Measurements from ENCODE around the gene ZSCAN12. TPM values are rescaled to one million over a fixed set of nuclear protein-coding genes. Genes with fewer than 3 reads are reported as not detected.
A peak's percentile ranks its signal among the peaks of the same experiment; 100 is the strongest.

ZSCAN12 gene
- total RNA-seq, 1 donor from 2014 or later: 16.7 TPM

GRCh38 chr6:28383235-28384142 lies 16.1 kb downstream of the ZSCAN12 start:
- peaks cover 5% of the 10 kb centered on the region for H3K36me3 Mint-ChIP-seq (ENCODE audit: unreplicated experiment)

GRCh38 chr6:28380381-28380780 lies 19.2 kb downstream of the ZSCAN12 start:
- H3K4me3 Mint-ChIP-seq (ENCODE audit: unreplicated experiment): no peak overlapping the region
- H3K36me3 Mint-ChIP-seq (ENCODE audit: unreplicated experiment): peaks cover 5% of the 10 kb centered on the region
- no peak for TF ChIP-seq CTCF (IDR thresholded peaks at IDR 0.05; ENCODE audit: partially characterized antibody, unreplicated experiment)
- no peak for DNase-seq
- H3K9me3 Mint-ChIP-seq (ENCODE audit: unreplicated experiment): peaks cover 2% of the 10 kb centered on the region
- H3K4me1 Mint-ChIP-seq (ENCODE audit: low read depth, unreplicated experiment): peaks cover 16% of the 10 kb centered on the region
- peaks cover 2% of the 10 kb centered on the region for H3K27me3 Mint-ChIP-seq (ENCODE audit: unreplicated experiment)
- no peak overlapping the region for H3K27ac Mint-ChIP-seq (ENCODE audit: unreplicated experiment)

More at GRCh38 chr6:28383235-28384142, 16.1 kb downstream of the ZSCAN12 start:
- Mint-ChIP-seq H3K27me3 (ENCODE audit: unreplicated experiment) (no peaks in the 10 kb centered on the region), H3K9me3 (ENCODE audit: unreplicated experiment) (peaks cover 2% of the 10 kb centered on the region), H3K4me1 (ENCODE audit: low read depth, unreplicated experiment) (peaks cover 16% of the 10 kb centered on the region), H3K27ac (ENCODE audit: unreplicated experiment) (peak overlapping the region; percentile 97), H3K4me3 (ENCODE audit: unreplicated experiment) (peak overlapping the region; percentile 97)
- peak; percentile 71 for TF ChIP-seq CTCF (IDR thresholded peaks at IDR 0.05; ENCODE audit: partially characterized antibody, unreplicated experiment)
- peak; percentile 86 for DNase-seq

GRCh38 chr6:28378644-28379043 lies 20.9 kb downstream of the ZSCAN12 start:
- Mint-ChIP-seq H3K9me3 (ENCODE audit: unreplicated experiment) (peaks cover 2% of the 10 kb centered on the region), H3K4me1 (ENCODE audit: low read depth, unreplicated experiment) (peaks cover 14% of the 10 kb centered on the region), H3K36me3 (ENCODE audit: unreplicated experiment) (peaks cover 5% of the 10 kb centered on the region), H3K27me3 (ENCODE audit: unreplicated experiment) (peaks cover 2% of the 10 kb centered on the region), H3K27ac (ENCODE audit: unreplicated experiment) (no peak overlapping the region), H3K4me3 (ENCODE audit: unreplicated experiment) (no peak overlapping the region)
- no peak for DNase-seq
- no peak for TF ChIP-seq CTCF (IDR thresholded peaks at IDR 0.05; ENCODE audit: partially characterized antibody, unreplicated experiment)

GRCh38 chr6:28377879-28378278 lies 21.7 kb downstream of the ZSCAN12 start:
- TF ChIP-seq CTCF (IDR thresholded peaks at IDR 0.05; ENCODE audit: partially characterized antibody, unreplicated experiment): no peak
- no peak overlapping the region for H3K4me3 Mint-ChIP-seq (ENCODE audit: unreplicated experiment)
- peaks cover 11% of the 10 kb centered on the region for H3K4me1 Mint-ChIP-seq (ENCODE audit: low read depth, unreplicated experiment)
- H3K36me3 Mint-ChIP-seq (ENCODE audit: unreplicated experiment): peaks cover 5% of the 10 kb centered on the region
- peaks cover 2% of the 10 kb centered on the region for H3K27me3 Mint-ChIP-seq (ENCODE audit: unreplicated experiment)
- H3K9me3 Mint-ChIP-seq (ENCODE audit: unreplicated experiment): no peaks in the 10 kb centered on the region
- H3K27ac Mint-ChIP-seq (ENCODE audit: unreplicated experiment): no peak overlapping the region
- no peak for DNase-seq

GRCh38 chr6:28373925-28374324 lies 25.6 kb downstream of the ZSCAN12 start:
- Mint-ChIP-seq H3K27ac (ENCODE audit: unreplicated experiment) (no peak overlapping the region), H3K4me3 (ENCODE audit: unreplicated experiment) (no peak overlapping the region), H3K36me3 (ENCODE audit: unreplicated experiment) (no peaks in the 10 kb centered on the region), H3K27me3 (ENCODE audit: unreplicated experiment) (peaks cover 2% of the 10 kb centered on the region), H3K9me3 (ENCODE audit: unreplicated experiment) (no peaks in the 10 kb centered on the region), H3K4me1 (ENCODE audit: low read depth, unreplicated experiment) (no peaks in the 10 kb centered on the region)
- no peak for TF ChIP-seq CTCF (IDR thresholded peaks at IDR 0.05; ENCODE audit: partially characterized antibody, unreplicated experiment)
- no peak for DNase-seq
